IgD-negative memory B cell (primary cell): Measurements from ENCODE around the gene TBPL1. TPM values are rescaled to one million over a fixed set of nuclear protein-coding genes. Genes with fewer than 3 reads are reported as not detected.
"Not testable (repeated sequence)": the region's sequence is repeated elsewhere in the genome, so short reads cannot be mapped to it uniquely, and the experiment has no call there.

Source experiments
- H3K27ac Mint-ChIP-seq, 3 donors: one replicate each; pipeline ENCODE4 v1.8.0; 2020 to 2022; ENCODE audit warnings: mild to moderate bottlenecking in 3 of 3, mixed read lengths in 3 of 3, moderate library complexity in 1 of 3
- H3K27me3 Mint-ChIP-seq: one replicate; pipeline ENCODE4 v1.8.0; 2021; ENCODE audit warnings: mixed read lengths
- H3K36me3 Mint-ChIP-seq: one replicate; pipeline ENCODE4 v1.8.0; 2020; ENCODE audit warnings: mild to moderate bottlenecking, mixed read lengths
- H3K4me1 Mint-ChIP-seq, 3 donors: one replicate each; pipeline ENCODE4 v1.8.0; 2020 to 2022; ENCODE audit warnings: mixed read lengths in 3 of 3, mild to moderate bottlenecking in 1 of 3
- H3K4me3 Mint-ChIP-seq, 4 donors: one replicate each; pipeline ENCODE4 v1.8.0; 2020 to 2022; ENCODE audit warnings: mild to moderate bottlenecking in 4 of 4, mixed read lengths in 4 of 4, moderate library complexity in 3 of 4
- H3K9me3 Mint-ChIP-seq, 3 donors: one replicate each; pipeline ENCODE4 v1.8.0; 2020 to 2021; ENCODE audit warnings: mixed read lengths in 3 of 3, mild to moderate bottlenecking in 1 of 3
- polyA plus RNA-seq: library from polyadenylated mRNA; unstranded; fragments of 300-500 nt; fragmentation: Illumina TruSeq; gene quantifications from one replicate; pipeline ENCODE4 v1.2.3, GENCODE V29; 2021

Gene TBPL1
- polyA plus RNA-seq, 1 donor from 2014 or later, result 56.3 TPM

DNA sequence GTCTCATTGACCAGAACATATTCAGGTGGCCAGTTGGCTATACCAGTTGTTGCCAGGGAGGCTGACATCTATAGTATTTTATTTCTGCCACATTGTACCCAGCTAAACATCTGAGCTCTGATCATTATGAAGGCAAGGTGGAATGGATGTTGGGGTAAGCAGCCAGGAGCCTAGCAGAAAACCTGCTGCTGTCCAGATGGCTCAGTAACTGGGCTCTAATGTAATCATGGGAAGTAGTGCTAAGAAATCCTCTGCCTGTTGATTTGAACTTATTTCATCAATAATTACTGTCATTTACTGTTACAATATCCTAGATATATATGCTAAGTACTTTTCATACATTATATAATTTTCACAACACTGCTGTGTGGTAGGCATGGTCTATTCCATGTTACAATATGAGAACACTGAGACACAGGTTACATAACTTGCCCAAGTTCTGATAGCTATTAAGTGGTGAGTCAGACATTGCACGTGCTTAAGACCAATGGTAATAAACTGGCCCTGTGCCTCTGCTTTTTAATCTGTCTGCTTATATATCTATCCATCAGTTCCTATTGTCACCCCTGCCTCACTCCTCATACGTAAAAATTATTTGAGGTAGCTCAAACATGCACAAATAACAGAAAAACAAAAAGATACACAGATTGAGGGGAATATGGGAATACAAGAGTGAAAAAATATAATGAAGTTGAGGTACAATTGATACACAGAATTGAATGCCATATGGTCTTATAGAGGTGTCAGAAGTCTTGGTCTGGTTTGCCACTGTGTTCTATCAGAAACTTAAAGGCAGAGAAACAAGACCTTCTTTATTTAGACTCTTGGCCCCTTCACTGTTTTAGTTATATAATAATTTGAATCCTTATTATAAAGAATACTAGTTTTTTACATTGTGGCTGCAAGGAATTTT, 25.2 kb downstream of the TBPL1 start:
- H3K9me3 Mint-ChIP-seq, result no peaks in the 10 kb centered on the region
- H3K27ac Mint-ChIP-seq, result no peak overlapping the region
- H3K4me1 Mint-ChIP-seq, result peaks cover 11 to 23% (median 18%) of the 10 kb centered on the region in 3 donors

DNA sequence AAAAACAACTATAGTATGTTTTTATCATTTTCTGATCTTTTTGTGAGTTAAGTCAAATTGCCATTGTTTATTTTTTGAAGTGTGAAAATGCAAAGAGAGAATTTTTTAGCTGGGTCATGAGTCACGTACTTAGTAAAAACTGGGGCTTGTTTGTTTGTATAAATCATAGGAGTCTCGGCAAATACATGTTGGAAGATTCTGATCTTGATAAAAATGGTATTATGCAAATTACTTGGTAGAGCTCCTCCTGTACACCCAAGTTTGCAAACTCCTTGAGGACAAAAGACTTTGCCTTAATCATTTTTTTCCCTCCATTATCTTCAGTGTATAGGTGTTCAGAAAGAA, 25.8 kb downstream of the TBPL1 start:
- Mint-ChIP-seq H3K36me3 (peaks cover 9% of the 10 kb centered on the region), H3K4me3 (no peak overlapping the region), H3K27me3 (no peaks in the 10 kb centered on the region), H3K9me3 (no peaks in the 10 kb centered on the region), H3K27ac (no peak overlapping the region), H3K4me1 (peaks cover 9 to 18% (median 13%) of the 10 kb centered on the region in 3 donors)

More for the DNA sequence above, 25.2 kb downstream of the TBPL1 start:
- no peaks in the 10 kb centered on the region for H3K27me3 Mint-ChIP-seq
- no peak overlapping the region for H3K4me3 Mint-ChIP-seq
- peaks cover 5% of the 10 kb centered on the region for H3K36me3 Mint-ChIP-seq

DNA sequence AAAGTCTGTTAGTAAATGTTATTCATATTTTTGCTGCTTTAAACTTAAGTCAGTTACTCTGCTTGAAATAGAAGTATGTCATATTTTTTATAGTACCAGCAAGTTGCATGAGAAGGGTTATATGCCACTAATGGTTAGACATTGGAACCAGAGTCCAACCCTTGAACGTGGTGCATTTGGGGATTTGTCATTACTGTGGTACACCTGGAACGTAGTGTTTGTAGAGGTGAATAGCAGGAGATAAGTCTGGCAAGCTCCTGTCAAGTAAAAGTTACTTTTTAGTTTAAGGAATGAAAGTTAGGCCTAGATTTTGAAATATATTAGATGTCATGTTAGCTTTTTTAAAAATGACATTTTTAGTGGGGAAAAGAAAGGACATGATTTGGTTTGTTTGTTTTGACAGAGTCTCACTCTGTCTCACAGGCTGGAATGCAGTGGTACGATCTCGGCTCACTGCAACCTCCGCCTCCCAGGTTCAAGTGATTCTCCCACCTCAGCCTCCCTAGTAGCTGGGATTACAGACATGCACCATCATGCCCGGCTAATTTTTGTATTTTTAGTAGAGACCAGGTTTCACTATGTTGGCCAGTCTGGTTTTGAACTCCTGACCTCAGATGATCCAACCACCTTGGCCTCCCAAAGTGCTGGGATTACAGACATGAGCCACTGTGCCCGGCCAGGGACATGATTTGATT, 26.4 kb downstream of the TBPL1 start:
- not testable (repeated sequence) for H3K27ac Mint-ChIP-seq, H3K9me3 Mint-ChIP-seq, H3K36me3 Mint-ChIP-seq, H3K4me3 Mint-ChIP-seq, H3K27me3 Mint-ChIP-seq
- H3K4me1 Mint-ChIP-seq, result peaks cover 9 to 18% (median 13%) of the 10 kb centered on the region in 3 donors

DNA sequence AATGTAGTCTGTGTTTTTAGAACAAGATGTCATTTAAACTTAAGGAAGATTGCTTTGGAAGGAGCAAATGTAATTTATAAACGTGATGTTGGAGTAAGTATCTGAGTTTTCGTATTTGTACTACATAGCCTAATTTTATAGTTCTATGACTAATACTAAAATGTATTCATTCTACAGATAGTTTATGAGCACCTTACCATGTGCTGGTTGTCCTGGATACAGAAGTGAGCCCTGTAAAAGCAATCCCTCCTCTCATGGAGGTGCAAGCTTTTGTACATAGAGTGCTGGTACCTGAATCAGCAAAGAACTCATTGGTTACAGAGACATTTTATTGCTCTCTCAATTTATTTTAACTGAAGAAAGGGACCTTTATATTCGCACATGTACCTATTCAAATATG, 27.1 kb downstream of the TBPL1 start:
- no peak overlapping the region for H3K4me3 Mint-ChIP-seq
- peaks cover 9% of the 10 kb centered on the region for H3K36me3 Mint-ChIP-seq
- no peak overlapping the region for H3K27ac Mint-ChIP-seq
- peaks cover 7 to 18% (median 13%) of the 10 kb centered on the region in 3 donors for H3K4me1 Mint-ChIP-seq
- no peaks in the 10 kb centered on the region for H3K9me3 Mint-ChIP-seq
- no peaks in the 10 kb centered on the region for H3K27me3 Mint-ChIP-seq

DNA sequence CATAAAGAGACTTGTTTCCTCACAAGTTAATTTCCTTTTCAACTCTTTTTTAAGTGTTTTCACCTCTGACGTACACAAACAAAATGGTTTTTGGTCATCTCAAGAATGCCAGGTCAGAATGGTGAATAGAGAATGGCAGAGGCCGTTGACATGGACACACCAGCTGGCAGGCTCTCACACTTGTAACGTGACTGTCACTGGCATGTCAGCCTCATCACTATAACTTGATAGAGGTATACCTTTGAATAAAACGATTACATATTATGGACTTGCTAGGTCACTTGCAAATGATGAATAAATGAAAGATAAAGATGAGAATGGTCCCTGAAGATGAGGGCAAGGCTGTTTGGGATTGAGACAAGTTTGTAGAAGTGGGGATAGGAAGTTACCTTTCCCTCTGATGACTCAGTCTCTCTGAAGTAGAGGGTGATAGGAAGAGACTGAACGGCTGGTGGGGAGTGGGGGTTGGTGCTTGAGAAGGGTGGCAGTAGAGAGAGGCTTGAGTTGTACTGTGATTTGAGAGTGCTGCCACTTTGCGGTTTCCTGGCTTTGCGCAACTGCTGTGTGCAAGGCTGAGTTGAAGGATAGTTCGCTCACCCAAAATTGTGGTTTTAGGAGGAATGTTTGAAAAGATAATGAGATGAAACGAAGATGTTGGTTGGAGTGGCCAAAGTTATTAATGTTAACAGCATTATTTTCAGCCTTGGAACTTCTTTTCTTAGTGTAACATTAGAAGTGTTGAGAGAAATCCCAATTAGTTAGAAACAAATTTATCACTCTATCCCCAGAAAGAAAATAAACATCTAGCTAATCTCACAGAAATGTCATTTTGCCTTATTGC, 30.3 kb downstream of the TBPL1 start:
- Mint-ChIP-seq H3K27me3 (no peaks in the 10 kb centered on the region), H3K9me3 (no peaks in the 10 kb centered on the region), H3K36me3 (peaks cover 13% of the 10 kb centered on the region), H3K4me1 (peaks cover 3 to 7% (median 6%) of the 10 kb centered on the region in 3 donors), H3K27ac (peak overlapping the region in 1 of 3 donors; percentile 49), H3K4me3 (no peak overlapping the region)

DNA sequence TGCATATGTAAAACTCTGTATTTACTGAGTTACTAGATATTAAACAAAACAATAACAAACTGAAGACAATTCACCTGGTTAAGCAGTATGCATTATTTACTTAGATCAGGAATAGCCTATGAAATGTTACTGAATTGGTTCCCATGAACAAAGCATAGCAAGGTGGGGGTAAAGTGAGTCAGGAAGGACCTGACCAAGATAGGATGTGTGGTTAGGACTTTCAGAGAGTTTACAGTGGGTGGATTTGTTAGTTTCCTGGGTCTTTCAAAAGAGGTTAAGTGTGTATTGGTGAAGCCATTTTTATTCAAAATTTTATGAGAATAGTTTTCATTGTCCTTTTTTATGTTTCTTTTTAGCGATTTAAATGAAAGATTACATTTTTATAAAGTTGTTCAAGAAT, 32.9 kb downstream of the TBPL1 start:
- Mint-ChIP-seq H3K4me3 (no peak overlapping the region), H3K4me1 (no peaks in the 10 kb centered on the region), H3K27ac (no peak overlapping the region), H3K27me3 (no peaks in the 10 kb centered on the region), H3K9me3 (no peaks in the 10 kb centered on the region), H3K36me3 (peaks cover 19% of the 10 kb centered on the region)

DNA sequence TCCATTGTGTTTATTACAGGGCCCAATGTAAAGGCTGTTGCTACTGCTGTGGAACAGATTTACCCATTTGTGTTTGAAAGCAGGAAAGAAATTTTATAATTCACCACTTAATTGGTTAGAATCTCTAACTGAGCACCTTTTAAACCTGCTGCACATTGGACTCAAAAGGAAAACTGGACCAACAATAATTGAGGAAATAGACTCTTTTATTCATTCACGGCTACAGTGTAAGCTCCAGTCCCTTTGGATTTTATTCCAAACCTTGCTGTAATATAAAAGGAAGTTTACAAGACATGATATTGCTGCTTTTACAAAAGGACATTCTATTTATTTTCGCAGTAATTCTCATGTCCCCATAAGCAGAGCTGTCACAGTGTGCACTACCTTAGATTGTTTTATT, 33.9 kb downstream of the TBPL1 start:
- Mint-ChIP-seq H3K36me3 (peaks cover 17% of the 10 kb centered on the region), H3K27me3 (no peaks in the 10 kb centered on the region), H3K27ac (no peak overlapping the region), H3K4me3 (no peak overlapping the region), H3K9me3 (no peaks in the 10 kb centered on the region), H3K4me1 (no peaks in the 10 kb centered on the region)

DNA sequence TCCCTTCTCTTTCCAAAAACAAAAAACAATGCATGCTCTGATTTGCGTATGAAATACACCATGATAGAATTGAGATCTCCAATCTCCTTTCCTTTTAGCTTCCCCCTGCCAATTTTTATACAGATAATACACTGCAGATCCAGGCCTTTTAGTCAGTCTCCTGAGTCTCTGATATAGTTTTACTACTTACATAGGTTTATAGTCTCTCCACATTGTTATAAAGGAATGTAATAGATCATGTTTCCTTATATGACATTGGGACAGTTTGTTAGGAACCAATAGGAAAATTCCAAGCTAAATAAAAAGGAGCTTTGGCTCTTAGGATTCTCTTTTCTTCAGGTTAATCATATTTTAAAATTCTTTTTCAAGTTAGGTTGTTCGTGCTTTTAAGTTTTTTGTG, 36.5 kb downstream of the TBPL1 start:
- H3K27ac Mint-ChIP-seq, result peak overlapping the region in 1 of 3 donors; percentile 21
- no peak overlapping the region for H3K4me3 Mint-ChIP-seq

DNA sequence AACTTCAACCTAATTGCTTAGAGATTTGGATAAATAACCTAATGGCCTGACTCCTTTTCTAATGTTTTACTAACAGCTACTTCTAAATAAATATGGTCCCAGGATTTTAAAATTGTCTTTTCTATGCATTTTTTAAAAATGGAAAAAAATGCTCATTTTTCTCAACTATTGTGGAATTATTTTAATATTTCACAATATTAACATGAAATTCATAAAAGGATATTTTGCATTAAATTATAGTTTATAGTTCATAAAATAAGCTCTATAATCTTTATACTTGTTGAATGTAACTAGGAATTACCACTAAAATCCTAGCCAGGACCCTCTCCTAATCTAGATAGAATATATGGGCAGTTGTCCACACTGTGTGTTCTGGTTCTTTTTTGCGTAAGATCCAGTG, 37.3 kb downstream of the TBPL1 start:
- H3K36me3 Mint-ChIP-seq, result peaks cover 10% of the 10 kb centered on the region
- no peaks in the 10 kb centered on the region for H3K4me1 Mint-ChIP-seq
- no peak overlapping the region for H3K4me3 Mint-ChIP-seq
- H3K9me3 Mint-ChIP-seq, result no peaks in the 10 kb centered on the region
- H3K27me3 Mint-ChIP-seq, result no peaks in the 10 kb centered on the region
- H3K27ac Mint-ChIP-seq, result no peak overlapping the region

More for the DNA sequence above, 36.5 kb downstream of the TBPL1 start:
- H3K4me1 Mint-ChIP-seq, result no peaks in the 10 kb centered on the region
- no peaks in the 10 kb centered on the region for H3K27me3 Mint-ChIP-seq
- H3K9me3 Mint-ChIP-seq, result no peaks in the 10 kb centered on the region
- peaks cover 10% of the 10 kb centered on the region for H3K36me3 Mint-ChIP-seq

DNA sequence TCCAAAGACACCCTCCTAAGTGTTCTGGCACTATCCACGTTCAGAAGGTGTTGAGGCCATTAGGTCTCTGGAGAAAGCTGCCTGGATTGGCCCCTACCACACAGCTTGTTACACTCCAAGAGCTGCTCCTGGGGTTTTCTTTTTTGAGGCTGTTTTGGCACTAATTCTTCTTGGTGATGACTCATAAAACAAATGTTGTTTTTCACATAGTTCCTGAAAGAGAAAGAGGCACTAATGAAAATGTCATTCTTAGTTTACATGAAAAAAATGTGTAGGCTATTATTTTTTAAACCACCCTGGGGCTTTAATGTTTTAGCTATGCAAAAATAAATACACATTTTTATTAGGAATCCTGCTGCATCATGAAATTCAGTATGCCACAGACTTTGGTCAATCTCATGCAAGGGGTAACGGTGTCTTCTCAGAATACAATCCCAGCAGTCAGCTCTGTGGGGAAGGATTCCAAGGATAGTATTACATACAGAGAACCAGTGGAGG, 38.1 kb downstream of the TBPL1 start:
- H3K4me3 Mint-ChIP-seq, result no peak overlapping the region
- H3K27me3 Mint-ChIP-seq, result no peaks in the 10 kb centered on the region
- no peaks in the 10 kb centered on the region for H3K4me1 Mint-ChIP-seq
- H3K27ac Mint-ChIP-seq, result no peak overlapping the region
- H3K9me3 Mint-ChIP-seq, result no peaks in the 10 kb centered on the region
- H3K36me3 Mint-ChIP-seq, result peaks cover 8% of the 10 kb centered on the region

DNA sequence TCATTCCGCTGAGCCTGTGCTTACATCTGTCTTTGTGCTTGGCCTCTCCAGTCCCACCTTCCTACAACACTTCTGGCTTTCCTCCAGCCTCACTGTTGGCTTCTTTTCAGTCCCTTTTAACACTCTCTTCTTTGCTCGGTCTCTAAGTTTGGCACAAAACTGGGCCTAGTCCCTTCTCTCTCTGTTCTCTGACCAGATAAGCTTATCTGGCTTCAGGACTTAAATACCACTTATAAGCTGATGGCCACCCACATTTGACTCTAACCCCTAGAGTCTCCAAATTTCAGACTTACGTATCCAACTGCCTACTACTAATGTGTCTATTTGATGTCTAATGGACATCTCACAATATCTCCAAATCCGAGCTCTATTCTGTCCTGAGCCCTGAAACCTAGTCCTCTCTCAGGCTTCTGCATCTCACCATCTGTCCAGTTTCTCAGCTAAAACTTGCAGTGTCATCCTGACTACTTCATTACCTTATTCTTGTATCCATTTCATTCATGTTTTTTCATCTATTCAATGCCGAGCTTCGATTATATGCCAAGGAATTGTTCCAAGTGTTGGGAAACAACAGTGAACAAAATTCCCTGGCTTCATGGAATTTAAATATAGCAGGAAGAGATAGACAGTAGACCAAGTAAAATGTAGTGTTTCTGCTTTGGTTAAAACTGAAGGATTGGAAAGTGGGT, 40.1 kb downstream of the TBPL1 start:
- peaks cover 5% of the 10 kb centered on the region for H3K36me3 Mint-ChIP-seq

DNA sequence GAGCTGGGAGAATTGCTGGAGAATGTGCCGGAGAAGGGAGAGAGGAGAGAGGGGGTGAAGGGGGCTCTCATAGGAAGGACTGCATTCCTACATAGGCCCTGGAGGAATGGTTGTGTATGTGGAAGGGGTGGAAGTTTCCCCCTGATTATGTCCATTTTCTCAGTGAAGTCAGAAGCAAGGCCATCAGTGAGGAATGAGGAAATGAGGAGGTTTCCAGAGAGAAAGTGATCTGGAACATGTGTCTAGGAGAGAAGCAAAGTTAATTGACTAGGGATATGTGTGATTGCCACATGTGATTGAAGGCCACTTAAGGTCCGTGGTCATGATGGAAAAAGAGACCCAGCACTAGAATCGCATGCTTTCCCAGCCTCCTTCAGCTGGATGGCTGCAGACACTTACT, 42.3 kb downstream of the TBPL1 start:
- Mint-ChIP-seq H3K27ac (no peak overlapping the region), H3K9me3 (no peaks in the 10 kb centered on the region), H3K36me3 (peaks cover 2% of the 10 kb centered on the region), H3K4me3 (no peak overlapping the region), H3K27me3 (no peaks in the 10 kb centered on the region), H3K4me1 (peaks cover 0 to 1% (median 0%) of the 10 kb centered on the region in 3 donors)

More for the DNA sequence above, 40.1 kb downstream of the TBPL1 start:
- no peaks in the 10 kb centered on the region for H3K4me1 Mint-ChIP-seq
- no peaks in the 10 kb centered on the region for H3K9me3 Mint-ChIP-seq
- H3K4me3 Mint-ChIP-seq, result no peak overlapping the region
- H3K27me3 Mint-ChIP-seq, result no peaks in the 10 kb centered on the region
- no peak overlapping the region for H3K27ac Mint-ChIP-seq

DNA sequence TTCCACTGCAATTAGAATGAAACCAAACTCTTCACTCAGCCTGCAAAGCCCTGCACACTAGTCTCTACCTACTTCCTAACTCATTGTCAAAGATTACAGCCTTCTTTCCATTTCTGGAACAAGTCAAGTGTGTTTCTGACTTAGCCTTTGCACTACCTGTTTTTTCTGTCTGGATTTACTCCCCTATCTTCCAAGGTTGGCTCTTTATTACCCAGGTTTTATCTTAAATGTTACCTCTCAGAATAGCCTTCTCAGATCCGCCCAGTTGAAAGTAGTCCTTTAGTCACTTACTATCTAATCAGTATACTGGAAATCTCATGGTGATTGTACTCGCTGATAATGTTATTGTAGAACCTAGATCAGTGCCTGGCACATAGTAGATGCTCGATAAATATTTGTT, 42.7 kb downstream of the TBPL1 start:
- Mint-ChIP-seq H3K9me3 (no peaks in the 10 kb centered on the region), H3K36me3 (no peaks in the 10 kb centered on the region), H3K27ac (no peak overlapping the region), H3K27me3 (no peaks in the 10 kb centered on the region), H3K4me1 (peaks cover 0 to 1% (median 0%) of the 10 kb centered on the region in 3 donors), H3K4me3 (no peak overlapping the region)

DNA sequence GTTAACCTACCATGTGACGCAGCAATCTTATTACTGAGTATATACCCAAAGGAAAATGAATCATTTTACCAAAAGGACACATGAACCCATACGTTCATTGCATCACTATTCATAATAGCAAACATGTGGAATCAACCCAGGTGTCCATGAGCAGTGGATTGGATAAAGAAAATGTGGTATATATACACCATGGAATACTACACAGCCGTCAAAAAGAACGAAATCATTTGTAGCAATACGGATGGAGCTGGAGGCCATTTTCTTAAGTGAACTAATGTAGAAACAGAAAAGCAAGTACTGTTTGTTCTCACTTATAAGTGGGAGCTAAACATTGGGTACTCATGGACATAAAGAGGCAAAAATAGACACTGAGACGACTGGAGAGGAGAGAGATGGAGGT, 44.2 kb downstream of the TBPL1 start:
- Mint-ChIP-seq H3K4me3 (no peak overlapping the region), H3K27ac (no peak overlapping the region), H3K27me3 (peaks cover 2% of the 10 kb centered on the region), H3K36me3 (no peaks in the 10 kb centered on the region), H3K4me1 (peaks cover 0 to 1% (median 0%) of the 10 kb centered on the region in 3 donors), H3K9me3 (no peaks in the 10 kb centered on the region)
